Measurements from ENCODE around the gene PHF20. TPM values are rescaled to one million over a fixed set of nuclear protein-coding genes. Genes with fewer than 3 reads are reported as not detected.
A peak's percentile ranks its signal among the peaks of the same experiment; 100 is the strongest.
"Not testable (repeated sequence)": the region's sequence is repeated elsewhere in the genome, so short reads cannot be mapped to it uniquely, and the experiment has no call there.

Gene PHF20
- total RNA-seq, 2 experiments from 2014 or later = 39.8 to 46.0 TPM

- Mint-ChIP-seq H3K36me3 (ENCODE audit: low read depth) (peaks cover 9% of the 10 kb centered on the region), H3K27me3 (ENCODE audit: low read depth) (no peaks in the 10 kb centered on the region), H3K27ac (peak within 1 kb of the TSS; percentile 98), H3K4me1 (ENCODE audit: low read depth) (peaks cover 16% of the 10 kb centered on the region), H3K4me3 (peak within 1 kb of the TSS; percentile 99), H3K9me3 (peaks cover 4% of the 10 kb centered on the region)
- intact Hi-C loops (cut with micrococcal nuclease) = loop anchor here (1.0 to 5.0 kb wide), 12 partner anchors 96 to 1573 kb away; partner anchors contain the start of genes BLCAP, CEP250, CPNE1 and ERGIC3
- peak; percentile 98 for DNase-seq
- CTCF ChIA-PET = interaction anchor here (0.6 to 3.1 kb wide), 31 partner anchors 8 to 898 kb away, joined by 3 to 28 read pairs (median 4); partner anchors contain the start of genes CNBD2, CPNE1, RBM12 and RBM39
These were observed 182.5 kb downstream of the PHF20 start, which contains the start of gene SCAND1 for GRCh38 chr20:35954200-35954906. SCAND1 (minus strand) TSS chr20:35954502; CDS start chr20:35954284, 218 bp downstream.

GRCh38 chr20:35954907-35955251 is 183.1 kb downstream of the PHF20 start:
- peak; percentile 38 for DNase-seq
- intact Hi-C loops (cut with micrococcal nuclease) = loop anchor here (1.0 to 5.0 kb wide), 12 partner anchors 96 to 1572 kb away; partner anchors contain the start of genes BLCAP, CEP250, CPNE1 and ERGIC3
- CTCF ChIA-PET = interaction anchor here (0.6 to 3.1 kb wide), 19 partner anchors 8 to 898 kb away, joined by 3 to 28 read pairs (median 4); partner anchors contain the start of genes CNBD2, CPNE1, RBM12 and RBM39
- peak overlapping the region; percentile 98 for H3K27ac Mint-ChIP-seq
- peak overlapping the region; percentile 99 for H3K4me3 Mint-ChIP-seq
- H3K4me1 Mint-ChIP-seq (ENCODE audit: low read depth) = peaks cover 16% of the 10 kb centered on the region
- no peaks in the 10 kb centered on the region for H3K27me3 Mint-ChIP-seq (ENCODE audit: low read depth)
- peaks cover 9% of the 10 kb centered on the region for H3K36me3 Mint-ChIP-seq (ENCODE audit: low read depth)
- peaks cover 4% of the 10 kb centered on the region for H3K9me3 Mint-ChIP-seq

- Mint-ChIP-seq H3K27me3 (ENCODE audit: low read depth) (no peaks in the 10 kb centered on the region), H3K9me3 (peaks cover 4% of the 10 kb centered on the region), H3K4me1 (ENCODE audit: low read depth) (peaks cover 14% of the 10 kb centered on the region), H3K27ac (no peak overlapping the region), H3K36me3 (ENCODE audit: low read depth) (peaks cover 8% of the 10 kb centered on the region), H3K4me3 (no peak overlapping the region)
- no peak for DNase-seq
- CTCF ChIA-PET = no interaction called here
- intact Hi-C loops (cut with micrococcal nuclease) = no loop called here
These were observed 184.8 kb downstream of the PHF20 start for GRCh38 chr20:35956616-35957015.

- intact Hi-C loops (cut with micrococcal nuclease) = not testable (repeated sequence)
These were observed 187.5 kb downstream of the PHF20 start for GRCh38 chr20:35959291-35959690.

GRCh38 chr20:35963878-35964277 is 192.1 kb downstream of the PHF20 start:
- DNase-seq = no peak
- Mint-ChIP-seq H3K27me3 (ENCODE audit: low read depth) (no peaks in the 10 kb centered on the region), H3K36me3 (ENCODE audit: low read depth) (no peaks in the 10 kb centered on the region), H3K4me3 (no peak overlapping the region), H3K9me3 (peaks cover 4% of the 10 kb centered on the region), H3K27ac (no peak overlapping the region), H3K4me1 (ENCODE audit: low read depth) (peaks cover 2% of the 10 kb centered on the region)
- intact Hi-C loops (cut with micrococcal nuclease) = no loop called here
- CTCF ChIA-PET = interaction anchor here (0.7 to 1.0 kb wide), 2 partner anchors 10 to 181 kb away, joined by 3 read pairs; partner anchors contain the start of gene SCAND1

More at GRCh38 chr20:35959291-35959690, 187.5 kb downstream of the PHF20 start:
- not testable (repeated sequence) for H3K9me3 Mint-ChIP-seq; H3K4me1 Mint-ChIP-seq (ENCODE audit: low read depth); H3K27me3 Mint-ChIP-seq (ENCODE audit: low read depth); H3K36me3 Mint-ChIP-seq (ENCODE audit: low read depth); DNase-seq; H3K4me3 Mint-ChIP-seq; H3K27ac Mint-ChIP-seq
- CTCF ChIA-PET = interaction anchor here (1.0 kb wide), 1 partner anchor 17 kb away, joined by 3 read pairs; no protein-coding TSS in a partner anchor

GRCh38 chr20:35967979-35968640 is 196.3 kb downstream of the PHF20 start, which contains the start of gene CNBD2:
CNBD2 (plus strand) TSS chr20:35968590; CDS start chr20:35968763, 173 bp downstream.
- H3K27me3 Mint-ChIP-seq (ENCODE audit: low read depth) = no peaks in the 10 kb centered on the region
- H3K36me3 Mint-ChIP-seq (ENCODE audit: low read depth) = no peaks in the 10 kb centered on the region
- H3K4me1 Mint-ChIP-seq (ENCODE audit: low read depth) = peaks cover 2% of the 10 kb centered on the region
- intact Hi-C loops (cut with micrococcal nuclease) = no loop called here
- H3K4me3 Mint-ChIP-seq = no peak within 1 kb of the TSS
- CTCF ChIA-PET = interaction anchor here (0.6 to 1.3 kb wide), 2 partner anchors 13 to 170 kb away, joined by 3 read pairs; partner anchors contain the start of gene SCAND1
- H3K27ac Mint-ChIP-seq = no peak within 1 kb of the TSS
- H3K9me3 Mint-ChIP-seq = no peaks in the 10 kb centered on the region
- DNase-seq = no peak

- Mint-ChIP-seq H3K27ac (no peak overlapping the region), H3K4me3 (no peak overlapping the region), H3K36me3 (ENCODE audit: low read depth) (no peaks in the 10 kb centered on the region), H3K9me3 (no peaks in the 10 kb centered on the region), H3K27me3 (ENCODE audit: low read depth) (no peaks in the 10 kb centered on the region), H3K4me1 (ENCODE audit: low read depth) (peaks cover 2% of the 10 kb centered on the region)
- DNase-seq = no peak
- intact Hi-C loops (cut with micrococcal nuclease) = no loop called here
- CTCF ChIA-PET = interaction anchor here (0.6 to 1.3 kb wide), 3 partner anchors 14 to 170 kb away, joined by 3 to 5 read pairs (median 3); partner anchors contain the start of gene SCAND1
These were observed 197.1 kb downstream of the PHF20 start for GRCh38 chr20:35968930-35969329.

GRCh38 chr20:35971981-35972380 is 200.2 kb downstream of the PHF20 start:
- Mint-ChIP-seq H3K4me1 (ENCODE audit: low read depth) (no peaks in the 10 kb centered on the region), H3K9me3 (no peaks in the 10 kb centered on the region), H3K36me3 (ENCODE audit: low read depth) (no peaks in the 10 kb centered on the region), H3K27me3 (ENCODE audit: low read depth) (no peaks in the 10 kb centered on the region), H3K27ac (no peak overlapping the region), H3K4me3 (no peak overlapping the region)
- no peak for DNase-seq
- intact Hi-C loops (cut with micrococcal nuclease) = no loop called here
- CTCF ChIA-PET = interaction anchor here (0.8 kb wide), 1 partner anchor 22 kb away, joined by 8 read pairs; no protein-coding TSS in a partner anchor

GRCh38 chr20:35972462-35972861 is 200.6 kb downstream of the PHF20 start:
- Mint-ChIP-seq H3K27ac (no peak overlapping the region), H3K36me3 (ENCODE audit: low read depth) (no peaks in the 10 kb centered on the region), H3K27me3 (ENCODE audit: low read depth) (no peaks in the 10 kb centered on the region), H3K9me3 (no peaks in the 10 kb centered on the region), H3K4me1 (ENCODE audit: low read depth) (no peaks in the 10 kb centered on the region), H3K4me3 (no peak overlapping the region)
- CTCF ChIA-PET = interaction anchor here (0.8 kb wide), 1 partner anchor 21 kb away, joined by 8 read pairs; no protein-coding TSS in a partner anchor
- DNase-seq = no peak
- intact Hi-C loops (cut with micrococcal nuclease) = no loop called here

GRCh38 chr20:35974256-35974655 is 202.4 kb downstream of the PHF20 start:
- DNase-seq = no peak
- intact Hi-C loops (cut with micrococcal nuclease) = no loop called here
- Mint-ChIP-seq H3K27me3 (ENCODE audit: low read depth) (no peaks in the 10 kb centered on the region), H3K27ac (no peak overlapping the region), H3K9me3 (no peaks in the 10 kb centered on the region), H3K36me3 (ENCODE audit: low read depth) (no peaks in the 10 kb centered on the region), H3K4me1 (ENCODE audit: low read depth) (no peaks in the 10 kb centered on the region), H3K4me3 (no peak overlapping the region)
- CTCF ChIA-PET = interaction anchor here (1.0 kb wide), 1 partner anchor 18 kb away, joined by 3 read pairs; no protein-coding TSS in a partner anchor

GRCh38 chr20:35975576-35976373 is 204.0 kb downstream of the PHF20 start:
- Mint-ChIP-seq H3K36me3 (ENCODE audit: low read depth) (no peaks in the 10 kb centered on the region), H3K9me3 (no peaks in the 10 kb centered on the region), H3K27ac (no peak overlapping the region), H3K4me1 (ENCODE audit: low read depth) (no peaks in the 10 kb centered on the region), H3K4me3 (no peak overlapping the region), H3K27me3 (ENCODE audit: low read depth) (no peaks in the 10 kb centered on the region)
- intact Hi-C loops (cut with micrococcal nuclease) = no loop called here
- CTCF ChIA-PET = interaction anchor here (0.5 to 9.0 kb wide), 3 partner anchors 16 to 639 kb away, joined by 3 to 73 read pairs (median 4); no protein-coding TSS in a partner anchor
- no peak for DNase-seq

All from activated naive CD4-positive, alpha-beta T cell treated with anti-CD3 and anti-CD28 coated beads for 36 hours (primary cell).